Uterus (tissue), 2 donors: ENCODE measurements around the gene TSC2.

ENCODE experiments used
- CTCF ChIP-seq, 4 experiments: fragments of 200-600 bp in 2 of 4; fragments of 450-650 bp in 2 of 4; sonication (generic) in 2 of 4; IDR thresholded peaks; one replicate each; pipeline ENCODE4 v1.5.1; 2016 to 2019; ENCODE audit warnings: antibody characterized with exemption in 4 of 4, mild to moderate bottlenecking in 2 of 4, moderate library complexity in 1 of 4
- POLR2A ChIP-seq, 2 donors: fragments of 450-650 bp; IDR thresholded peaks; one replicate each; pipeline ENCODE4 v1.6.1; 2016; ENCODE audit warnings: antibody characterized with exemption in 2 of 2, mild to moderate bottlenecking in 1 of 2, moderate library complexity in 1 of 2

- no peak for TF ChIP-seq POLR2A (IDR thresholded peaks at IDR 0.05)
- TF ChIP-seq CTCF (IDR thresholded peaks at IDR 0.05): no peak
These were observed 12.2 kb upstream of the TSC2 start for GRCh38 chr16:2035431-2036199.
